ENCODE data around the gene RAD51B. TPM values are rescaled to one million over a fixed set of nuclear protein-coding genes. Genes with fewer than 3 reads are reported as not detected.
A peak's percentile ranks its signal among the peaks of the same experiment; 100 is the strongest.
"Not testable (repeated sequence)": the region's sequence is repeated elsewhere in the genome, so short reads cannot be mapped to it uniquely, and the experiment has no call there.

RAD51B gene
- total RNA-seq, 2 experiments from 2014 or later: 27.4 to 31.6 TPM

DNA sequence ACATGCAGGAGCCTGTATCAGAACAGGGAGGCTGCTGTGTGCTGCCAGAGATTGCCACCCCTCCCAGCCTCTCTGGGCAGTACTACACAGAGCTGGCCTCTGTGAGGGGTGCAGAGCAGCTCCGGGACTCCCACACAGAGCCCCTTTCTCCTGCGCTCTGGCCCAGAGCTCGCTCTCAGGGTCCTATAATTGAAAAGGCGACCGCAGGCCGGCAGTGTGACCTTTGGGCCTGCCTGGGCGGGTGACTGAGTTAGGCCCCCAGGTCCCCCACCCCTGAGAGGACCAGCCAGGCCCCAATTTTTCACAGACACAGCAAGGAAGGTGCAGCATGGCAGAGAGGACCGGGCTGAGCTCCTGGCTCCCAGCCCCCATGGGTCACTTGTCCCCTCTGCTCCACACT lies 836.9 kb downstream of the RAD51B start:
- no peak overlapping the region for H3K27ac Mint-ChIP-seq
- no peak for DNase-seq
- H3K27me3 Mint-ChIP-seq: no peaks in the 10 kb centered on the region
- no peaks in the 10 kb centered on the region for H3K9me3 Mint-ChIP-seq
- peaks cover 18% of the 10 kb centered on the region for H3K4me1 Mint-ChIP-seq
- no peaks in the 10 kb centered on the region for H3K36me3 Mint-ChIP-seq
- no peak overlapping the region for H3K4me3 Mint-ChIP-seq

DNA sequence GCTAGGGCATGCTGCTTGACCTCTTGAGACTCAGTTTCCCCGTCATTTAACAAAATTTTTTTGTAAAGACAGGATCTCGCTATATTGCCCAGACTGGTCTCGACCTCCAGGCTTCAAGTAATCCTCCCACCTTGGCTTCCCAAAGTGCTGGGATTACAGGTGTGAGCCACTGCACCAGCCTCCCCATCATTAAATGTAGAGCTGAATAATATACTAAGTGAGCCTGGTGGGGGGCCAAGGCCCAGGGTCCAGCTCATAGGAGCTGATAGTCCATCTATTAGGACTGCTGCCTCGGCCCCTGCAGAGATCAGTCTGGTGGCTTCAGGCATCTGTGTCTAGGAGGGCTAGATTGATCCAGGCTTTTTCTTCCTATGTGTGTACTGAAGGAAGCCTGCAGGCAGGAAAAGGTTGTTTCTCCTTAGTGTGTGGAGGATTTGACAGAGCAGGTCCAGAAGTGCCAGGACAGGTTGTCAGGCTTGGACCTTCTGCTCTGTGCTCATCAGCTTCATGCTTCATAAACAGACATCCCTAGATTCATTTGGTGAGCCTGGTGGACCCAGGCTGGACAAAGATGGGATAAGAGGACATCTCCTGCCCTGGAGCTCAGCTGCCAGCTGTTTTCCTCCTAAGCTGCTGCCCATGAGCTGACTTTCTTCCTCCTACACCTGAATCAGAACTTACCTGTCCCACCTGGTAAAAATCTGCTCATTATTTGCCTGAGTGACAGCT lies 837.9 kb downstream of the RAD51B start:
- Mint-ChIP-seq H3K27me3 (no peaks in the 10 kb centered on the region), H3K36me3 (peaks cover 2% of the 10 kb centered on the region), H3K4me1 (peaks cover 19% of the 10 kb centered on the region), H3K4me3 (no peak overlapping the region), H3K9me3 (no peaks in the 10 kb centered on the region), H3K27ac (no peak overlapping the region)
- DNase-seq: no peak

DNA sequence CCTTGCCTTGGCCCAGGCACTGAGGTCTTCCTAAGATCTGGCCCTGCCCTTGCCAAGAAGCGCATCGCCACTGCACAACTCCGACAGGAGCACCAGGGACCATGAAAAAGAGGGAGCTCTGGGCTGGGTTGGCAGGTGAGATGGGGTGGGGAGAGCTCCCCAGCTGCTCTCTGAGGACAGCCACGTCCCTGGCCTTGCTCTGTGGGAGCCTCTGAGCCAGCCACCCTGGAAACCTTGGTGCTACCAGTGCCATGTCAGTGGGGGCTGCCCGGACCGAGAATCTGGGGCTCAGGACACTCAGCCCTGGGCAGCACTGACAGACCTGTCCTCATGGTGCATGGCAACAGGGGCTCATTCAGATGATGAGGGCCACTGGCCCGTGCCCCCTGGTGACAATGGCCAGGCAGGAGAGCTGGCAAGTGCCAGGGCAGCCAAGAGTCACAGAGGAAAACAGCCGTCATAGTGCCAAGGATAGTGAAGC lies 838.5 kb downstream of the RAD51B start:
- Mint-ChIP-seq H3K27ac (no peak overlapping the region), H3K9me3 (no peaks in the 10 kb centered on the region), H3K36me3 (peaks cover 2% of the 10 kb centered on the region), H3K4me1 (peaks cover 22% of the 10 kb centered on the region), H3K4me3 (no peak overlapping the region), H3K27me3 (no peaks in the 10 kb centered on the region)
- no peak for DNase-seq

DNA sequence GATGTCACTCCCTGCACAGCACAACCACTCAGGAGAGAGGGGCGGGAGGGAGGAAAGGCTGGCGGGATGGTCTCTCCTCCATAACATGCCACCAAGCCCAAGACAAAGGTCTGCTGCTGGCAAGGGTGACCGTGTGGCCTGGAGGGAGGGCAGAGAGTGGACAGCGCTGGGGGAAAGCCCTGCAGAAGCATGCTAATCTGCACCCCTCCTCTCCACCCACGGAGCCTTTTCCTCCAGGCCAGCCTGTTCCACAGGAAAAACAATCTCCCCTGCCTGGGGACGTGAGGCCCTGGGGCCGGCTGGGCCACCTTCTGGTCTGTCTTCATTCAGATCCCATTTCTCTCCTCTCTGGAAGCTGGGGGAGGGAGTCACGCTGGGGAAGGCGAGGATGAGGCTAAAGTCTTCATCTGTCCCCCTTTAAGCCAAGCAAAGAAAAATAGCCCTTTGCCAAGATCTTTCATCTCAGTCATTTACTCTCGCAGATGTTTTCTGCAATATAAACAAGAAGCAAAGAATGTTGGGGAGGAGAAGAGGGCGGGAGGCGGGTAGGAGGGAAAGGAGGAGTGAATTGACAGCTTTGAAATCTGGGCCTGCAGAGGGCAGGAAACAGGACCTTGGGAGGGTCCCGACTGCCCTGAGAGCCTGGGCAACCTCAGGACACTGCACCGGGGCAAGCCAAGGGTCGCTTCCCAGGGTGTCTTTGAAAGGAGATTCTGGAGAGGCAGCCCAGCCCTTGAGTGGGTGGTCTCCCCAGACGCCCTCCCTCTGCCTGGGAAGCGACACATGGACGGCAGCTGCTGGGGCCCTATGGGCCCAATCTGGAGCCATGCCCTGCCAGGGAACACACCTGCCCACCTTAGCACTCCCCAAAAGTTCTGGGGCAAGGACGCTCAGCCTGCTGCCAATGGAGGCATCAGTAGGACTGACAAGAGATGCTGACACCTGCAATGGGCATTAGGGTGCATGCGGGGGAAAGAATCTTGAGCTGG lies 839.7 kb downstream of the RAD51B start:
- DNase-seq: no peak

DNA sequence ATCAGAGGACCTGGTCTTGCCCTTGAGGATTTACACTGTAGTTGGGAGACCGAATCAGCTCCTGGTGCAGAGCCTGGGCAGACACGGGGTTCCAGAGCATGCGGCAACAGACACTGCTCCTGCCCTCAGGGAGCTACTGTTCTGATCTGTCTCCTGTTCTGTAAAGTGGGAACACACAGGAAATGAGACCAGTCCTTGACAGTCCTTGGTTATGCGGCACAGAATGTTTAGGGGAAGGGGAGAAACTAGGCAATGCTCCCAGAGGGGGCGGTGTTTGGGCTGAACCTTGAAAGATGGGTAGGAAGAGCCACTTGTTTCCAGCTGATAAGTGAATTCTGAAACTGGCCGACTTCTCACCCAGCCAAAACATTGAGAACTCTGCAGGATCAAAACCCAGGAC lies 840.9 kb downstream of the RAD51B start:
- Mint-ChIP-seq H3K4me1 (peaks cover 29% of the 10 kb centered on the region), H3K27ac (no peak overlapping the region), H3K9me3 (no peaks in the 10 kb centered on the region), H3K4me3 (no peak overlapping the region), H3K36me3 (peaks cover 2% of the 10 kb centered on the region), H3K27me3 (no peaks in the 10 kb centered on the region)
- DNase-seq: no peak

More for the DNA sequence above, 839.7 kb downstream of the RAD51B start:
- Mint-ChIP-seq H3K27ac (no peak overlapping the region), H3K4me3 (no peak overlapping the region), H3K36me3 (peaks cover 2% of the 10 kb centered on the region), H3K27me3 (no peaks in the 10 kb centered on the region), H3K4me1 (peaks cover 32% of the 10 kb centered on the region), H3K9me3 (no peaks in the 10 kb centered on the region)

DNA sequence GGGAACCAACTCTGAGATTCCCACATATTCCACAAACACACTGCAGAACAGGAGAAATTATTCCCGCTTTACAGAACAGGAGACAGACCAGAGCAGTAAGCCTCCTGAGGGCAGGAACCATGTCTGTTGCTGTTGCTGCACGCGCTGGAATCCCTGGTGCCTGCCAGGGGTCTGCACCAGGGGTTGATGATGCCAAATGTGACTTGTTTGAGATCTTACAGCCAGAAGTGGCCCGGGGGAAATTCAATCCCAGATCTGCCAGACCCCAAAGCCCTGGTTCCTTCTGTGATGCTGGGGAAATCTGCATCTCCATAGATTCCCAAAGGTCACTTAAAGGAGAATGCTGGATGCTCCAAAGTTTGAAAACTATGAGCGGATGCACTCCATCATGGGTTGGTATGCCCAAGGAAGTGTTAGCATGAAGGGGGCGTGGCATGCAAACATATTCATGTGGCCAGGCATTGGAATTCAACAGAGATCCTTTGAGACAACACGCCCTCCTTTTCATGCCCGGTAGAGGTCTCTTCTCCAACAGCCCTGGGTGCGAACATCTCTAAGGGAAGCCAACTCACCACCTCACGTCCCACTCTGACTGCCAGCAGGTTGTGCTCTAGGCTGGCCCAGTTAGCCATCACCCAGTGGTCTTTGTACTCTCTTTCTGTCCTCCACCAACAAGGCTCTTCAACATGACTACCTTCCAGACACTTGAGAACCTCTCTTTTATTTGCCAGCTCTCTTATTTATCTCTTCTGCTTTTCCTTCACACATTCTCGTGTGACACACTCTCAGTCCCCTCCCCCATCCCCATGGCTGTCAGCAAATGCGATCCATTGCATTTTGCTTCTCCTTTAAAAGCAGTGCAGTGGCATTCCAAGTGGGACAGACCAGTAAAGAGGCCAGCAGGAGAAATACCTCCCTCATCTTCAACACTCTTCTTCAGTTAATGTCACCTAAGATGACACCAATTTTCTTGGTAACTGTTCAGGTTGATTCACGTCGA lies 841.9 kb downstream of the RAD51B start:
- H3K4me3 Mint-ChIP-seq: no peak overlapping the region

DNA sequence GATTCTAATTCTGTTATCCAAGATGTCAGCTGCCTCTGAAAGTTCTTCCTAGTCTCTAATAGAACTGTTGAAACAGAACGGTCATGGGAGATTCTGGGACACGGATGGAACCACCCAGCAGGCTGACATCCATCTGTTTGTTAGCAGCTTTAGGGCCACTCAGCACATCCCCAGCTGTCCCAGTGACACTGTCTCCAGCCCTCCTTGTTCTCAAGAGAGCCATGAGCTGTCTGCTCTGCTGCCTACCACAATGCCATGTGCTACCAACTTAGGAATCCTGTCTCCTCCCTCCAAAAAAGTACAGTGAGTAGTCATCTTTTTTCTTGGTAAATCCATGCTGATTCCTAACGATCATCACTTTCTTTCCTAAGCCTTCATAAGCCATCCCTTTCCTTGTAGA lies 842.8 kb downstream of the RAD51B start:
- H3K27ac Mint-ChIP-seq: peak overlapping the region; percentile 71
- peaks cover 32% of the 10 kb centered on the region for H3K4me1 Mint-ChIP-seq

More for the DNA sequence above, 841.9 kb downstream of the RAD51B start:
- no peaks in the 10 kb centered on the region for H3K9me3 Mint-ChIP-seq
- no peaks in the 10 kb centered on the region for H3K27me3 Mint-ChIP-seq
- no peak for DNase-seq
- peaks cover 6% of the 10 kb centered on the region for H3K36me3 Mint-ChIP-seq
- no peak overlapping the region for H3K27ac Mint-ChIP-seq
- H3K4me1 Mint-ChIP-seq: peaks cover 33% of the 10 kb centered on the region

DNA sequence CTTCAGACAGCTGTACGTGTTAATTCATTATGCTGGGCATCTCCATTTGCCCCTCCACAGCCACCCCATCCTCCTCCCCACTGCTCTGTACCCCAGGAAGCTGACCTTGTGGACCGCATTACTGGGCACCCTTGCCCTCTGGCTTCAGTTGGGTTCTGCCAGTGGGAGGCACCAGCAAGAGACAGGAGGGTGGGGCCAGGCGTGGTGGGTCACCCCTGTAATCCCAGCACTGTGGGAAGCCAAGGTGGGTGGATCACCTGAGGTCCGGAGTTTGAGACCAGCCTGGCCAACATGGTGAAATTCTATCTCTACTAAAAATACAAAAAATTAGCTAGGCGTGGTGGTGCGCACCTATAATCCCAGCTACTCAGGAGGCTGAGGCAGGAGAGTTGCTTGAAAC lies 843.2 kb downstream of the RAD51B start:
- not testable (repeated sequence) for H3K27me3 Mint-ChIP-seq, H3K4me3 Mint-ChIP-seq, H3K36me3 Mint-ChIP-seq, H3K9me3 Mint-ChIP-seq, DNase-seq
- peaks cover 32% of the 10 kb centered on the region for H3K4me1 Mint-ChIP-seq
- peak overlapping the region; percentile 71 for H3K27ac Mint-ChIP-seq

More for the DNA sequence above, 842.8 kb downstream of the RAD51B start:
- DNase-seq: no peak
- H3K36me3 Mint-ChIP-seq: peaks cover 6% of the 10 kb centered on the region
- no peaks in the 10 kb centered on the region for H3K27me3 Mint-ChIP-seq
- no peak overlapping the region for H3K4me3 Mint-ChIP-seq
- H3K9me3 Mint-ChIP-seq: no peaks in the 10 kb centered on the region

- Mint-ChIP-seq H3K4me1 (peaks cover 32% of the 10 kb centered on the region), H3K27ac (peak overlapping the region; percentile 71), H3K27me3 (no peaks in the 10 kb centered on the region), H3K36me3 (peaks cover 6% of the 10 kb centered on the region), H3K9me3 (no peaks in the 10 kb centered on the region), H3K4me3 (no peak overlapping the region)
- peak; percentile 44 for DNase-seq
Measured at GRCh38 chr14:68663385-68664076, 844.0 kb downstream of the RAD51B start.

GRCh38 chr14:68664225-68664681 lies 844.7 kb downstream of the RAD51B start:
- Mint-ChIP-seq H3K27me3 (no peaks in the 10 kb centered on the region), H3K4me1 (peaks cover 32% of the 10 kb centered on the region), H3K27ac (peak overlapping the region; percentile 52), H3K4me3 (no peak overlapping the region), H3K9me3 (no peaks in the 10 kb centered on the region), H3K36me3 (peaks cover 6% of the 10 kb centered on the region)
- peak; percentile 22 for DNase-seq

DNA sequence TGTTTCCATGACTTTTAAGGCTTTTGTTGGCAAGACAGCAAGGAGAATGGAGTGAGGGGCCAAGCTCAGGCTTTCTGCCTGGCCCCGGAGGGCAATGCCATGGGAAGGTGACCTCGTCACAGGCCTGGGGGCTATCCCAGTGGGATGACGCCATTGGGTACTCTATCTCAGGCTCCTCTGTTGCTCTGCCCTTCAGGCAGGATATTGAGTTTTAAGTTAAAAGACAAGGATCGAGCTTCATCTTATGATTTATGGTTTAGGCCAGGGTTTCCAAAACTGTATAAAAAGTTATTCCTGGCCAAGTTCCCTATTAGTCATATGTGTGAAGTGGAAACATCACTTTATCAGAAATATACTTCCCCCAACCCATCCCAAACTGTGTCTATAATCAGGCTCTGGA lies 845.6 kb downstream of the RAD51B start:
- H3K4me3 Mint-ChIP-seq: no peak overlapping the region

DNA sequence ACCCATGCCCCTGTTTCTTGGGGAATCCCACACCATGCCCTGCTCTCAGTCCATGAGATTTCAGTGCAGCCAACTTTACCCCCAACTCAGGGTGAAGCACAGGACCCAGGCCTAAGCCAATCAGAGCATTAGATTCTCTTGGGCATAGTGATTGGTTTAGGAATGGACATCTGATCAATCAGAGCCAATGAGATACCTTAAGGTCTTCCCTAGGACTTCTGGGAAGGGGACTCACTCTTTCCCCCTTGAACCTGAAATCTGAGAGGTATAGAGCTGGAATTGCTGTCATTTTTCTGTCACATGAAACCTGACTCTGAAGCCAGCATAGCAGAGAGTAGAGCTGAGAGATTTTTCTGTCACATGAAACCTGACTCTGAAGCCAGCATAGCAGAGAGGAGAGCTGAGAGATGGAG lies 846.2 kb downstream of the RAD51B start:
- Mint-ChIP-seq H3K4me3 (no peak overlapping the region), H3K27ac (no peak overlapping the region), H3K27me3 (no peaks in the 10 kb centered on the region), H3K36me3 (peaks cover 6% of the 10 kb centered on the region), H3K4me1 (peaks cover 33% of the 10 kb centered on the region), H3K9me3 (no peaks in the 10 kb centered on the region)
- DNase-seq: no peak

More for the DNA sequence above, 845.6 kb downstream of the RAD51B start:
- Mint-ChIP-seq H3K4me1 (peaks cover 32% of the 10 kb centered on the region), H3K36me3 (peaks cover 6% of the 10 kb centered on the region), H3K27me3 (no peaks in the 10 kb centered on the region), H3K27ac (no peak overlapping the region), H3K9me3 (no peaks in the 10 kb centered on the region)
- no peak for DNase-seq

GRCh38 chr14:68666236-68666635 lies 846.7 kb downstream of the RAD51B start:
- Mint-ChIP-seq H3K36me3 (peaks cover 6% of the 10 kb centered on the region), H3K4me1 (peaks cover 31% of the 10 kb centered on the region), H3K4me3 (no peak overlapping the region), H3K27me3 (no peaks in the 10 kb centered on the region), H3K9me3 (no peaks in the 10 kb centered on the region), H3K27ac (no peak overlapping the region)
- no peak for DNase-seq

DNA sequence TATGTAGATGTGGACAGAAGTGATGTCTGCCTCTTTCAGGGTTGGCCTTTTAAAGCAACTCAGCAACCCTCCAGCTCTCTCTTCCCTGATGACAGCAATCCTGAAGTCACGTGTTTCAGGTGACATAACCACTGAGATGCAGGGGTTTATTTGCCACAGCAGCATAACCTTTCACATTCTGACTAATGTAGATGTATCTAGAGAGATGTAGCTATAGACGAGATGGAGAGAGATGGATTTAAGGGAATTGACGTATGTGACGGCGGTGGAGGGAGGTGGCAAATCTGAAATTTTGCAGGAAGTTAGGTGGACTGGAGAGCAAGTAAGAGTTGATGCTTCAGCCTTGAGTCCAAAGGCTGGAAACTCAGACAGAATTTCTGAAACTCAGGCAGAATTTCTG lies 847.3 kb downstream of the RAD51B start:
- Mint-ChIP-seq H3K27ac (no peak overlapping the region), H3K4me1 (peaks cover 31% of the 10 kb centered on the region), H3K4me3 (no peak overlapping the region), H3K36me3 (peaks cover 5% of the 10 kb centered on the region), H3K27me3 (no peaks in the 10 kb centered on the region), H3K9me3 (no peaks in the 10 kb centered on the region)
- DNase-seq: no peak
